GM19351 (cell line): ENCODE measurements around the gene CLPTM1L.

Experiments
- ATAC-seq: cut with Tn5 transposase; IDR thresholded peaks from one replicate; pipeline ENCODE4 v1.9.1; 2021; ENCODE audit warnings: mild to moderate bottlenecking, moderate library complexity; ENCODE audit not compliant: unreplicated experiment

Gene CLPTM1L

DNA sequence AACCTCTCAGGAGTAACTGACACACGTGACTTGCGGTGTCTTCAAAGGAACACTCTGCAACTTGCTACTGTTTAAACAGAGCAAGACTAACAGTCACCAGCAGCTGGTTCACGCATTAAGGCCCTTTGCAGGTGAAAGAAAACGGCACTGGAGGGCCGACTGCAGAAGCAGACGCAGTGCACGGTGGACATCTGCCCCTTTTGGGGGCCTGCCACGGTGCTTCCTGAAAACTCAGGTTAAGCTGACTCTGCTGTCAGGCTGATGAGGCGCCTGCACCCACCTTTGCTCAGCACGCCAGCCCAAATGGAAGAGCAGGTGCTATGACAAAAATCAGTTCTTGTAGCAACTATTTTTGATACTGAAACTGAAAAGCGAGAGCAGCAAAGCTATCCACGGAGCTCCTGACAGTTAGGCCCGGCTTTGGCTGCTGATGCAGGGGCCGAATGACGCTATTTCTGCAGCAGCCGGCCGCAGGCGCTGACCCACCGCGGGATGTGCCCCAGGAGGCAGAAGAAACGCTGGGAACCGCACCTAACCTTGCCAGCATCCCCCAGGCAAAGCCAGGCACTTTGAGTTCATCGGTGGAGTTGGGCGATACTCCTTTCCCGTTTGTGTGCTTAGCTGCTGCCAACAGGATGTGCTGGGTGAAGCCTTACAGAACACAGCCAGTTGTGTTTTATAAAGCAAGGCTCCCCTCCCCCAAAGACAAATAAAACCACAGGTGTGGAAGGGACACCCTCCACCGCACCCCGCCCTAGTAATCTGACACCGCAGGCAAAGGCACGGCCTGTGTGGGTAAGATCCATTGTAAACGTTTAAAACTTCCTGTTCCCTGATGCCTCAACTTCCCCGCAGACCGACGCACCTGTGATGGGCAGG is 29.0 kb downstream of the CLPTM1L start:
- peak; percentile 55 for ATAC-seq

DNA sequence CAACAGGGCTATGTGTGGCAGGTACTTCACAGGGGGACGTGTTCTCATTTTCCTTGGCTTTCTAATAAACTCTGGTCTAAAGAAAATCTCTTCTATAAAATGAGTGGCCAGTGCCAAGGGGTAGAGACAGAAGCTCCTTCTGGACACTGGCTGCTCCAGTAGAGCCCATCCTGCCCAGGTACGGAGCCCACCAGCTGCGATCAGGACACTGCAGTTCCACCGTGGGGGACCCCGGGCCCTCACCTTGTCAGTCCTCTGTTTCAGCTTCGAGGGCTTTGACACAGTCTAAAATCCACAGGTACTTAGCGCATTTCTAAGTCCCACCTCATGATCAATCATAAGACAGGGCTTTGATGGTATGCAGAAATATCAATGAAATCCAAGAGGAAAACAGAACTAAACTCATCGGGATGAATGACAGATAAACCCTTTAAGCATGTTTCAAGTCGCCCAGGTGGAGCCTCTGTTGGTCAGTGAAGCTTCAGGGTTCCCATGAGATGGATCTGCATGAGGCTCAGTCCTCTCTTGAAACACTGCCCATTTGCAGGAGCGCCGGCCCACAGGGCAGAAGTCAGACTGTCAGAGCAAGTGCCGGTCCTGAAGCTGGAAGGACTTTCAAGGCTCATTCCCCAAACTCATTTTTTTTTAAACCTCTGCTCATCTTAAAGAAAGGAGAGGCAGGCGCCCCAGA is 29.7 kb downstream of the CLPTM1L start:
- no peak for ATAC-seq

DNA sequence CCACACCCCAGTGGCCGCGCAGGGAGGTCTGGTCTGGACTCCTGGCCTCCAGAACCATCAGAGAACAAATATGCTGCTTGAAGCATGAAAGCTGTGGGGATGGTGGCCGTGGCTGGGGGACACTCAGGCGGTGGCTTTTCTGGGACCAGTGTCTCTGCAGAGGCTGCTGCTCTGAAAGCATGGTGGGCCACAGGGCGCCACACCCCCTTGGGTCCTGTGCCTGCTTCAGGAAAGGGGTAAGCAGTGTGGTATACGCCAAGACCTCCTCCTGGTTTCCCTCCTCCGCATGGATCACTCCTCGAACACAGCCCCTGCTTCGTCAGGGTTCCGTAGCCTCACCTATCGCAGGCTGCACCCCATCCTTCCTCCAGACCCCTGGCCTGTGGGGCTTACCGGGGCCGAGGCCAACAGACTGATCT is 30.3 kb downstream of the CLPTM1L start:
- ATAC-seq, result no peak

DNA sequence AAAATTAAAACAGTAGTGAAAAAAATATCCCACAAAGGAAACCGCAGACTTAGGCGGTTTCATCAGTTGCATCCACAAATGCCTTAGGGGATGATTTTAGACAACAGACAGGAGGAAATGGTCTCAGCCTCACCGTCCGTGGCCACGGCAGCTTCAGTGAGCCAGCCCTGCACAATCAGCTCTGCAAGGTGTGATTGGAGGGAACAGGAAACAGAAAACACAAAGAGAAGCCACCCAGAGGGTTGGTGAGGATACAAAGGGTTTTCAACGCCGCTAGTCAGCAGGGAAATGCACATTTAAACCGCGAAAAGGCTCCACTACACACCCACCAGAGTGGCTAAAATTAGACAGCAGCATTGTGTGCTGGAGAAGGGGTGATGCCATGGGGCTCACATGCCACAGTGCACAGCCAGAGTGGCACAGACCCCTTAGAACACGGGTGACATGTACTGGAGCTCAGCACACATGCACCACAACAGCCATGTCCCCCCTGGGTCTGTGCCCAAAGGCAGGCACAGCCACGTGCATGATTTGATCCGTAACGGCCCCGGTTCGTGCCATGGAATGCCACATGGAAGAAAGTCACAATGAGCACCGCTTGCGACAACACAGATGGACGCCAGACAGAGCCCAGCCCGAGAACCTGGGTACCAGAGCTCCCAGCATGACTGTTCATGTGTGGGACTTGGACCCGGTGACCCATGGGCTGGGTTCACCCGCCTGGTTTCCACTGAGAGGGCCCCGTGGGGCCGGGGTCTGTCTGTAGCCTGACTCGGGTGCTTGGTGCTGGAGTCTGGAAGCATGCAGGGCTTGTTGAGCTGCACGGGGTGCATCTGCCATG is 31.7 kb downstream of the CLPTM1L start:
- peak; percentile 68 for ATAC-seq

DNA sequence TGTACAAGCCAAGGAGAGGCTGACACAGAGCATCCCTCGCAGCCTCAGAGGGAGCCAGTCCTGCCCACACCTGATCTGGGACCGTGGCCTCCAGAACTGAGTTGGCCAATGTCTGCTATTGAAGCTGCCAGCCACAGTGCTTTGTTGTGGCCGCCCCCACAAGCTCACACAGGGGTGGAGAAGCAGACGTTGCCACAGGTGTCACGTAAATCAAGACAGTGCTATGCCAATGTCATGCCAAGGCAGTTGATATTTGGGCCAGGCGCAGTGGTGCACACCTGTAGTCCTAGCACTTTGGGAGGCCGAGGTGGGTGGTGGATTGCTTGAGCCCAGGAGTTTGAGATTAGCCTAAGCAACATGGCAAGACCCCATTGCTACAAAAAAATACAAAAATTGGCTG is 32.7 kb downstream of the CLPTM1L start:
- no peak for ATAC-seq

DNA sequence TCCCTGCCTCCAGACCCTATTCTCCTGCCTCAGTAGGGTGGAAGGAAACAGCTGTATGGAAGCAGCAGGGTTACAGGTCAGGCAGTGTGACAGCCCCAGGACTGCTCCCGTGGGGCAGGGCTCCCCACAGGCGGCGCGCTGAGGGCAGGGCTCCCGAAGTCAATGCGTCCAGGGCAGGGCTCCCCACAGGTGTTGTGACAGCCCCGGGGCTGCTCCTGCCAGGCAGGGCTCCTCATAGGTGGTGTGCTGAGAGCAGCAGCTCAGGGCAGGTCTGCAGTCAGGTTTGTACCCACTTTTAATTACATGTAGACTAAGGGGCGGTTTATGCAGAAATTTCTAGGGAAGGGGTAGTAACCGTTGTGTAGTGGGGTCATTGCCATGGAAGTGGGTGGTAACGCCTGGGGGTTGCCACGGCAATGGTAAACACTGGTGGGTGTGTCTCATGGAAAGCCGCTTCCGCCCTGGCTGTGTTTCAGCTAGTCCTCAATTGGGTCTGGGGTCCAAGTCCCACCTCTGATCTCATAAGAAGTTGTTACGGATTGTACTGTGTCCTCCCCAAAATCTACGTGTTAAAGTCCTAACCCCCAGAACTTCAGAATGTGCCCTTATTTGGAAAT is 33.4 kb downstream of the CLPTM1L start:
- no peak for ATAC-seq

DNA sequence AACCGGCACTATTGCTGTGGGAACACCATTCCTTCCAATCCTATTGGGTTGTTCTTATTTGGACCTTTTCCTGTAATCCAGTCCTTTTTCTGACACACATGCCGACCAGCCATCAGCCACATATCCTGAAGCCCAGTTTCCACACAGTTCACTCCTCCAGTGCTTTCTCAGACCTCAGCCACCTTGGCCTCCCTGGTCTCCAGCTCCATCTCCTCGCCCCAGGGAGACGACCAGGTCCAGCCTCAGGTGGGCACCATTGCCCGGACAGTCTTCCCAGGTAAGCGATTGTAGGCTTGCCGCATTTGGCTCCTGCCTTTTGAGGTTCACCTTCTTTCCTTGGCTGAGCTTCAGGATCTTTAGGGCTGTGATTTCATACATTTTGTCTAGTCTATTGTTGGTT is 34.8 kb downstream of the CLPTM1L start:
- ATAC-seq, result no peak

DNA sequence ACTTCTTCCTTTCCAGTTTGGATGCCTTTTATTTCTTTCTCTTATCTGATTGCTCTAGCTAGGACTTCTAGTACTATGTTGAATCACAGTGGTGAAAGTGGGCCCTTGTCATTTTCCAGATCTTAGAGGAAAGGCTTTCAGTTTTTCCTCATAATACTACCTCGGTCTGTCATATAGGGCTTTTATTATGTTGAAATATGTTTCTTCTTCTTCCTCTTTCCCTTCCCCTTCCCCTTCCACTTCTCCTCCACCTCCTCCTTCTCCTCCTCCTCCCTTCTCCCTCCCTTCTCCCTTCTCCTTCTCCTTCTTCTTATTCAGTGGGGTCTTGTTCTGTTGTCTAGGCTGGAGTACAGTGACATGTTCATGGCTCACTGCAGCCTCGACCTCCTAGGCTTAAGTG is 40.9 kb downstream of the CLPTM1L start:
- ATAC-seq, result no peak

DNA sequence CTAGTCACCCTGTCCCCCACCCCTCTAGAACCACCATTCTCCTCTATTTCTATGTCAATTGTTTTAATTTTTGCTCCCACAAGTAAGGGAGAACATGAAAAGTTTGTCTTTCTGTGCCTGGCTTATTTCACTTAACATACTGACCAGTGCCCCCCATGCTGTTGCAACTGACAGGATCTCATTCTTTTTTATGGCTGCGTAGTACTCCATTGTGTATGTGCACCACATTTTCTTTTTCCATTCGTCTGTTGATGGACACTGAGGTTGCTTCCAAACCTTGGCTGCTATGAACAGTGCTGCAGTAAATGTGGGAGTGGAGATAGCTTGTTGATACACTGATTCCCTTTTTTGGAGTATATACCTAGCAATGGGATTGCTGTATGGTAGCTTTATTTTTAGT is 42.6 kb downstream of the CLPTM1L start:
- no peak for ATAC-seq

DNA sequence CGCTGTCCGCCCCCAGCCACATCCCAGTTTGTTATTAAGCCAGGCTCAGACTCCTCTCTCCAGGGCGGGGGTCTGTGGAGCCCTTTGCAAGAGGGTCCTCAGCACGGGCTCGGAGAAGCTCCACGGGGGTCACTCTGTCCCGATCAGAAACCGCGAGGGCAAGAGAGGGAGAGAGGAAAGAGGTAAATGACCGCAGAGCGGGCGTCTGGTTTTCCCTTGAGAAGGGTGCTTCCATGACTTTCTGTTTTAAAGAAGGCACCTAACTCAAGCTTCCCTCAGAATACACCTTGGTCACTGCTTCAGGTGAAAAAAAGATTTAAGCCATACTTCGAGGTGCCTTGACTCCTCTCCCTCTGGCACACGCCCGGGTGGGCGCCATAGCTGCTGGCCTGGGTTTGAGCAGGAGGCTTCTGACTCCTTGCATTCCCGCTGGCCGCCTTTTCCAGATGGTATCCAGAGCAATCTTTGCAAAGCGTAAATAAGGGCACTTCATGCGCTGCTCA is 44.3 kb downstream of the CLPTM1L start:
- ATAC-seq, result no peak

DNA sequence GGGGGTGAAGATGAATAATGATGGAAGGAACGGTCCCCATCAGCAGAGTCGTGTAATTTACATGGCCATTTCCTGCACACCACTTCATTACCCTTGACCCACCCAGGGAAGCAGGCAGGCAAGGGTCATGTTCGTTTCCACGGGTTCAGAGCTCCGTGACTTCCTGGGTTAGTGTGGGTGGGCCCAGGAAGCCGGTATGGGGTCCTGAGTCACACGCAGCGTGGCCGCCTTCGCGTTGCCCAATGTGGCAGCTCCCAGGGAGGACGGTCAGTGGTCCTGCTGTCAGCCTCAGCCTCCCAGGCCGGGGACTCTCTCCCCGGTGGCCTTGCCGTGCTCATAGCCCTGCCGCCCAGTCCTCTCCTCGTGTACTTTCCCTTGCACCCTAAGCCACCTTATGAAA is 44.9 kb downstream of the CLPTM1L start:
- ATAC-seq, result no peak

DNA sequence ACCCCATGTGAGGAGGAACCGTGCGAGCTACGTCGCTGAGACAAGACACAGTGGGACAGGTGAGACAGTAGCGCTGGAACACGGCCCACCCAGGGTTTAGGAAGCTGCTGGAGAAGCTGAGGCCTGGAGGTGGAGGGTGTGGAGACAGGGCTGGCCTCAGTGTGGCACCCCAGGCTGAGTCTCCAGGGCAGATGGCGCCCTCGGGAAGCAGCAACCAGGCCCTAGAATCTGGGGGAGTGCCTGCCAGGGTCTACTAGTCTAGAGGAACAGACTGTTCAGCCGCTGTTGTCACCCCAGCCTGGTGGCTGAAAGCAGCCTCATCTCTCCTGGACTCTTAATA is 45.4 kb downstream of the CLPTM1L start:
- ATAC-seq, result no peak

DNA sequence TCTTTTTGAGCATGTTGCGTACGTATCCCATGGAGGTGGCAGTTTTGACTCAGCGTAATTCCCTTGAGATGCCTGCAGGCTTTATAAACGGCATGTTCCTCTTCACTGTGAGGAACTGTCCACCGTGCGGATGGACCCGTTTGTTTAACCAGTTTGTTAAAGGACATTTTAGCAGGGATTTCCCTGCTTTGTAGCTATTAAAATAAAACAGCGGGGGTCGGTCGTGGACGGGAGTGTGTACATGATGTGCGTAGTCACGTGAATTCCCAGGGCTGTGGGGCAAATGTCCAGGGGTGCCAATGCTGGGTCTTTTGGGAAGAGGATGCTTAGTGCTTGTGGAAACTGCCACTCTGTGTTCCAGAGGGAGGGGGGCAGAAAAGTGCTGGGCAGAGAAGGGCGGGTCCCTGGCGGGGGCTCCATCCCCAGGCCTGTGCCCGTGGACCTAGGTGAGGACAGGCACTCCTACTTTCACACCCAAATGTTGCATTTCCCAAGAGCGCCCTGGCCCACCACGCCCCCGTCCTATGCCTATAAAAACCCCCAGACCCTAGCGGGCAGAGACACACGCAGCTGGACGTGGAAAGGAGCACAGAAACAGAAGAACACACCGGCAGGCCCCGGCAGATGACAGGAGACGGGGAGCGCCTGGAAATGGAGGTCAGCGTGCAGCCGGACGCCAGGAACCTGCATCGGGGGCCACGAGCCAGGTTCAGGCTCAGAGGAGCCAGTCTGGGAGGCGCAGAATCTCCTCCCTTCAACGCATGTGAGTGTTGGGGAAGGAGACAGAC is 46.0 kb downstream of the CLPTM1L start:
- ATAC-seq, result no peak

DNA sequence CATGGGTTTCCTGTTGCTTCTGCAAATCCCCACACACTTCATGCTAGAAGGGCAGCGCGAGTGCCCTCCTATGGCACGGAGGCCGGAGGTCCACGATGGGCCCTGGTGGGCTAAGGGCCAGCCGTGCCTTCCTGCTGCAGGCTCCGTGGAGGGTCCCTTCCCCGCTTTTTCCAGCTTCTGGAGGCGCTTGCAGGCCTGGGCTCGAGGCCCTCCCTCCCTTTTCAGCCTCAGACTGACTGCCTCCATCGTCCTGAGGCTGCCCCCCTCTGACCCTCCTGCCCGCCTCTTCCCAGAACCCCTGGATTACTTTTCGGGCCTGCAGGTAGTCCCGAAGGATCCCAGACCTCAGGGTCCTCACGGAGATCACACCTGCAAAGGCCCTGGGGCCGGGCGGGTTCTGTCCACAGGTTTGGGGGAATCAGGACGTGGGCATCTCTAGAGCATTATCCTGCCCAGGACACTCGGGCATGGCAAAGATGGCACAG is 46.8 kb downstream of the CLPTM1L start:
- ATAC-seq, result no peak

DNA sequence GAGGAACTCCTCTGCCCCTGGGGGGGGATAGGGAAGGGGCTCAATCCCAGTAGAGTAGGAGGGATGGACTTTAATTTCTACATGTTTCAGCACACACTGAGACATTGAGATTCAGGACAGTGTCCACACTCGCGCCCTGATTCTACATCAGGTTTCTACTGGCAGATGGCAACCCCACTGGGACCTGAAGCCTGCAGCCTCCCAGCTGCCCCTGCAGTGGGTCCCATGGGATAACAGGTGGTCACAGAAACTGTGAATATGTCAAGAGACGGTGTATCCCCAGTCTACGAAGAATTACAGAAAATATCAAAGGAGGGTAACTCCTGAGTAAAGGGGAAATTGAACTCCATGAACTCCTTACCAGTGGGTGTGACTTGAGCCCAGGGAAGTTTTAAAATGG is 47.7 kb downstream of the CLPTM1L start:
- ATAC-seq, result no peak

DNA sequence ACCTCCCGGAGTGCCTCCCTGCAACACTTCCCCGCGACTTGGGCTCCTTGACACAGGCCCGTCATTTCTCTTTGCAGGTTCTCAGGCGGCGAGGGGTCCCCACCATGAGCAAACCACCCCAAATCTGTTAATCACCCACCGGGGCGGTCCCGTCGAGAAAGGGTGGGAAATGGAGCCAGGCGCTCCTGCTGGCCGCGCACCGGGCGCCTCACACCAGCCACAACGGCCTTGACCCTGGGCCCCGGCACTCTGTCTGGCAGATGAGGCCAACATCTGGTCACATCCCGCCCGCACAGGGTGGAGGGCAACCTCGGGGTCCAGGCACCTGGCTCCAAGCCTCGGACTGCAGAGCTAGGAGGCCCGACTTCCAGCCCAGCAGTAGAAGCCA is 49.3 kb downstream of the CLPTM1L start:
- no peak for ATAC-seq

DNA sequence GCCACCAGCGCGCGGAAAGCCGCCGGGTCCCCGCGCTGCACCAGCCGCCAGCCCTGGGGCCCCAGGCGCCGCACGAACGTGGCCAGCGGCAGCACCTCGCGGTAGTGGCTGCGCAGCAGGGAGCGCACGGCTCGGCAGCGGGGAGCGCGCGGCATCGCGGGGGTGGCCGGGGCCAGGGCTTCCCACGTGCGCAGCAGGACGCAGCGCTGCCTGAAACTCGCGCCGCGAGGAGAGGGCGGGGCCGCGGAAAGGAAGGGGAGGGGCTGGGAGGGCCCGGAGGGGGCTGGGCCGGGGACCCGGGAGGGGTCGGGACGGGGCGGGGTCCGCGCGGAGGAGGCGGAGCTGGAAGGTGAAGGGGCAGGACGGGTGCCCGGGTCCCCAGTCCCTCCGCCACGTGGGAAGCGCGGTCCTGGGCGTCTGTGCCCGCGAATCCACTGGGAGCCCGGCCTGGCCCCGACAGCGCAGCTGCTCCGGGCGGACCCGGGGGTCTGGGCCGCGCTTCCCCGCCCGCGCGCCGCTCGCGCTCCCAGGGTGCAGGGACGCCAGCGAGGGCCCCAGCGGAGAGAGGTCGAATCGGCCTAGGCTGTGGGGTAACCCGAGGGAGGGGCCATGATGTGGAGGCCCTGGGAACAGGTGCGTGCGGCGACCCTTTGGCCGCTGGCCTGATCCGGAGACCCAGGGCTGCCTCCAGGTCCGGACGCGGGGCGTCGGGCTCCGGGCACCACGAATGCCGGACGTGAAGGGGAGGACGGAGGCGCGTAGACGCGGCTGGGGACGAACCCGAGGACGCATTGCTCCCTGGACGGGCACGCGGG is 49.9 kb downstream of the CLPTM1L start, which contains the start of gene TERT:
TSS of gene TERT (minus strand) at position 234 of the 815 bp plus-strand sequence. CDS start at position 155, 79 bp downstream.
- ATAC-seq, result no peak

DNA sequence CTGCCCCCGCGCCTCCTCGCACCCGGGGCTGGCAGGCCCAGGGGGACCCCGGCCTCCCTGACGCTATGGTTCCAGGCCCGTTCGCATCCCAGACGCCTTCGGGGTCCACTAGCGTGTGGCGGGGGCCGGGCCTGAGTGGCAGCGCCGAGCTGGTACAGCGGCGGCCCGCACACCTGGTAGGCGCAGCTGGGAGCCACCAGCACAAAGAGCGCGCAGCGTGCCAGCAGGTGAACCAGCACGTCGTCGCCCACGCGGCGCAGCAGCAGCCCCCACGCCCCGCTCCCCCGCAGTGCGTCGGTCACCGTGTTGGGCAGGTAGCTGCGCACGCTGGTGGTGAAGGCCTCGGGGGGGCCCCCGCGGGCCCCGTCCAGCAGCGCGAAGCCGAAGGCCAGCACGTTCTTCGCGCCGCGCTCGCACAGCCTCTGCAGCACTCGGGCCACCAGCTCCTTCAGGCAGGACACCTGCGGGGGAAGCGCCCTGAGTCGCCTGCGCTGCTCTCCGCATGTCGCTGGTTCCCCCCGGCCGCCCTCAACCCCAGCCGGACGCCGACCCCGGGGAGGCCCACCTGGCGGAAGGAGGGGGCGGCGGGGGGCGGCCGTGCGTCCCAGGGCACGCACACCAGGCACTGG is 50.6 kb downstream of the CLPTM1L start:
- ATAC-seq, result no peak
